Activated CD4-positive, alpha-beta T cell treated with anti-CD3 and anti-CD28 coated beads, Interleukin-2, Interleukin-6, amounts not matched to agents 100 ng/mL and 50 ng/mL, durations not matched to agents 16 hours and 8 hours (primary cell): ENCODE measurements around the gene TRAPPC12.
A peak's percentile ranks its signal among the peaks of the same experiment; 100 is the strongest.

Experiments used
- DNase-seq: peaks from one replicate; pipeline ENCODE4 v3.0.0-alpha.2; 2020

TRAPPC12 gene

DNA sequence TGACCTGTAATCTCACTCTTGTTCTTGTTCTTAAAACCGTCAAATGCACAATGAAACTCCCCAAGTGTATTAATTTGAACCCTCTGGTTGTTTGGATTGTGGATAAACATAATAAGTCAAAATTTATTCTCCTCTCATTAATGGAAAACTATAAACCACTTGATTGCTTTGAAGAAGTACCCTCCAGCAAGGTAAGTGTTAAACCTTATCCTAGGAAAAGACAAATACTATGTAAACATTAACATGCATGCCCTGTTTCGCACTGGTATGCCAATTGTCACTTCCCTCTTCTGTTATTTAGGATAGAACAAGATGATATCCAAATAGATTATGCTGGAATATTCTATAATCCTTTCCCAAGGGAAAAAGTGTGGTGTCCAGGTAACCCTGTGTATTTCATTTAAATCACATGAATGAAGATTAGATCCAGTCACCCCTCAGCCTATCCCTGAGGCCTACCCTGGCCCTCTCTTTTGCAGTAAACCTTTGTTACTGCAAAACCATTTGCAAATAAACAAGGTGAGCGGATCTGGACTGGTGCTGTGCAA, 138.5 kb downstream of the TRAPPC12 start:
- no peak for DNase-seq

DNA sequence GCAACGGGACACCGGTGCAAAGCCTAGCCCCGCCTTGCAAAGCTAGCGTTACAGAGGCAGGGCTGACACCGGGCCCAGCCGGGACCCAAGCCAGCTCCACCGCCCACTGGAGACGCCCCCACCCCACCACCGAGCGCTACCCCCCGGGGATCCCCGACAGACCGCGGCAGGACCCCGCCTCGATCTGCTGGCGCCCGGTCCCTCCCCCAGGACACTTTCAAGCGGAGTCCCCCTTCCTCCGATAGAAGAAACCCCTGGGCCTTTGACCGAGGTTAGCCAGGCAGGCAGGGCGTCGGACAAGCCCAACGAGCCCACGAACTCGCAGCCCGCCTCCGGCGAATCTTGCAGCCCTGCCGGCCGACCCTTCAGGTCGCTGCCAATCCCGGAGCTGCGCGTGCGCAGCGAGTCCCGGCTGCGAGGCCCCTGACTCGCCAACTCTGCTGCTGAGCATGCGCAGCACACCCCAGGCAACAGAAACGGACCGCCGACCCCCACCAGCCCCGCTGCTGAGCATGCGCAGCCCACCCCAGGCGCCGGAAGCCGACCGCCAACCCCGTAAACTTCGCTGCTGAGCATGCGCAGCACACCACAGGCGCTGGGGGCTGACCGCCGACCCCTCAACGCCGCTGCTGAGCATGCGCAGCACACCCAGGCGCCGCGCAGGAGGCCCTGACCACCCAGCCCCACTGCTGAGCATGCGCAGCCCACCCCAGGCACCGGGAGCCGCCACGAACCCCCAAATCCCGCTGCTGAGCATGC, 139.2 kb downstream of the TRAPPC12 start:
- DNase-seq: peak; percentile 99

DNA sequence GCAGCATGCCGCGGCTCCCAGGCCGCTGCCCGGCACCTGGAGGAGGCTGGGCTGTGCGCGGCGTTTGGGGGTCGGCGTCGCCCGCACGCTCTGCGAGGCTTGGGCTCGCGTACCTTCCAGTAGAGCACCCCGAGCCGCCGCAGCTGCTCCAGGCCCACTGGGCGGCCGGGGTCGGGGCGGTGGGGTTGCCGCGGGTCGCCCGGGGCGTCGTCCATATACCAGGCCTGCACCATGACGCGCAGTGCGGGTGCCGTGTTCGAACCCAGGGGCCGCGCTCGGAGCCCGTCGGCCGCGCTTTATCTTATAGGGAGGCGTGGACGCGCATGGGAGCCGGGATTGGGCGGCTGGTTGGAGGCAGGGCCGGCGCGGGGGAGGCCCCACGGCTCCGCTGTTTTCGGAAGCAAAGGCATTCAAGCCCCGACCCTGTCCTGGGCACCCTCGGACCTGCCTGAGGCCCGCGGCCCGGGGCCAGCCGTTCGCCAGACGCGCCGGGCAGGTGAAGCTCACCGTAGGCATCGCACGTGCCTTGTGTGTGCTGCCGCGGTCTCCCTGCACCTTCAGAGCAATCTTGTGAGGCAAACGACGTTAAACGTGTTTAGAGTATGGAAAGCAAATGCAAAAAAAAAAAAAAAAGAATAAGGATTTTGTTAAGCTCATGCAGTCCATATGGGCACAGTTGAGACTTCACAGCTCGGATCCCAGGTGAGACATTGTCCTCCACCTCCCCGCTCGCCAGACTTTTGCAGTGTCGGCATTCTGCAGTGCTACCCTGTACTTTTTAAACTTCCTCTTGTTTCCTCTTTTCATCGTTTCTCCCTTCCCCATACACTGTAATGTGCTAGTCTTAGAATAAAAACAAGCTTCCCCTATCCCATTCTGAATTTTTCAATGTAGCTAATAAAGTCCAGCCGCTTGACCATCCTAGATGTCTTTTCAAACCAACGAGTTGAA, 140.0 kb downstream of the TRAPPC12 start, which contains the start of gene ADI1:
Gene ADI1, minus strand, starts transcription at position 277 of the 951 bp plus-strand sequence. Its CDS starts 44 bp downstream, at position 233.
- peak; percentile 88 for DNase-seq

DNA sequence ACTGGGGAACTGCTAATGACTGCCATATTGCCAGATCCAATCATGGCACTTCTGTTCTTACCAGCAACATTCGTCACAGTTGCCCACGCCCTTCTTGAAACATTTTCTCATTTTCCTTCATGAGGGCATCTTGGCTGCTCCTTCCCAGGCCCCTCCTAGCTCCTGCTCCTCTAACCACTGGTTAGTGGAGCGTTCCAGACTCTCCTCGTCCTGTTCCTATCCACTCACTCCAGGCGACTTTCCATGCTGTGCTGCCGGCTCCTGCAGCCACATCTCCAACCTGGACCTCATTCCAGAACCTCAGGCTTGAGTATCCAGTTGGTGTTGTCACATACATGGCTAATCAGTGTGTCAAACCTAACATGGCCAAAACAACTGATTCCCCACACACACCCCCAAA, 141.1 kb downstream of the TRAPPC12 start:
- DNase-seq: no peak

DNA sequence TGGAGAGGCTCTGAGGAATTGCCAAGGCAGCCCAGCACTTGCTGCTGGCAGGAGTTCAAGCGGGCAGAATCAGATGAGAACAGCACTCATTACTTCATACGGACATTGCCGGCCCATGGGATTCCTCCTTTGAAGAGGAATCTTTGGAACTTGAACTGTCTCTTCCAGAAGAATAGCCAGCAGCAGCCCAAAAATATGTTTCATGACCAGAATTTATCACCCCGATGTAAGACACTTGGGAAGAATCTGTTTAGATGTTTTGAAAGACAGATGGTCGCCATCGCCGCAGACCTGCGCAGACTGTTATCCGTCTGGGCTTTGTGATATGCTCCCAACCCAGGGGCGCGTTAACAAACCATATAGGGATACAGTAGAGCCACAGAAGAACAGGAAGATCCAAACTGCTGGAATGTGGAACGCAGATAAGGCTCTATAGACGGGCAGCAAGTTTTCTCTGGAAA, 143.5 kb downstream of the TRAPPC12 start:
- no peak for DNase-seq

DNA sequence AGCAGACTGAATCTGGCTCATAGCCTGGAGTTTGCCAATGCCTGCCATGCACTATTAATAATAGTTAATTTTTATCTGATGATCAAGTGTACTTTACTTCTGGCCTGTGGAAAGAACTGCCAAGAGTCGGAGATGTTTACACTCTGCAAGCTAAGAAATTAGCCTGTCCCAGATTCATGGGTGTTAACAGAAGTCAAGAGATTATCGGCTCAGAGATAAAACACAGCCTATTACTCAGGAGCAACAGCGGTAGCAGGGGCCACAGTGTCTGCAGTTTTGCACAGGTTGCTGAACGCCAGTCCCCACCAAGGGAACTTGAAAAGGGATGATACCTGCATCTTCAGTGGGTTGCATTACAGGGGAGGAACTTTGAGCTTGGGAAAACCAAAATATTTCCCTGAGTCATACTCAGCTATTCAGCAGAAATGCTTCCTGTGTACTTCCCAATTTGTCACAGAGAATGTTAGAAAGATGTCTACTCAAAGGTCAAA, 144.1 kb downstream of the TRAPPC12 start:
- DNase-seq: no peak

DNA sequence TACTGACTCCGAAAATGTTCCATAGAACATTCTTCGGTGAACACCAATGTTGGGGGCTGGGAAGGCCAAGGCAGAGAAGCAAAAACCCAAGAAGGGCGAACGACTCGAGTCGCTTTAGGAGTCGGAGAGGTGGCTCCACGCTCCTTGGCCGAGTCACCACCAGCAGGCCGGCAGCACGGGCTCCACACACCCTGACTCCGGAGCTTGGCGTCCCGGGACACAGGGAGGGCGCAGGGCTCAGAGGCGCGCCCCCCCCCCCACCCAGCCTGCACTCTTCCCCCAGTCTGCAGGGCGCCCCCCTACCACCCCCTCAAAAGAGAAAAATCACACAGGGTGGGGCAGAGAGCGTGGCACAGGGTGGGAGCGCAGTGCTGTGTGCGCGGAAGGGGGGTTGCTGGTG, 147.4 kb downstream of the TRAPPC12 start:
- no peak for DNase-seq

DNA sequence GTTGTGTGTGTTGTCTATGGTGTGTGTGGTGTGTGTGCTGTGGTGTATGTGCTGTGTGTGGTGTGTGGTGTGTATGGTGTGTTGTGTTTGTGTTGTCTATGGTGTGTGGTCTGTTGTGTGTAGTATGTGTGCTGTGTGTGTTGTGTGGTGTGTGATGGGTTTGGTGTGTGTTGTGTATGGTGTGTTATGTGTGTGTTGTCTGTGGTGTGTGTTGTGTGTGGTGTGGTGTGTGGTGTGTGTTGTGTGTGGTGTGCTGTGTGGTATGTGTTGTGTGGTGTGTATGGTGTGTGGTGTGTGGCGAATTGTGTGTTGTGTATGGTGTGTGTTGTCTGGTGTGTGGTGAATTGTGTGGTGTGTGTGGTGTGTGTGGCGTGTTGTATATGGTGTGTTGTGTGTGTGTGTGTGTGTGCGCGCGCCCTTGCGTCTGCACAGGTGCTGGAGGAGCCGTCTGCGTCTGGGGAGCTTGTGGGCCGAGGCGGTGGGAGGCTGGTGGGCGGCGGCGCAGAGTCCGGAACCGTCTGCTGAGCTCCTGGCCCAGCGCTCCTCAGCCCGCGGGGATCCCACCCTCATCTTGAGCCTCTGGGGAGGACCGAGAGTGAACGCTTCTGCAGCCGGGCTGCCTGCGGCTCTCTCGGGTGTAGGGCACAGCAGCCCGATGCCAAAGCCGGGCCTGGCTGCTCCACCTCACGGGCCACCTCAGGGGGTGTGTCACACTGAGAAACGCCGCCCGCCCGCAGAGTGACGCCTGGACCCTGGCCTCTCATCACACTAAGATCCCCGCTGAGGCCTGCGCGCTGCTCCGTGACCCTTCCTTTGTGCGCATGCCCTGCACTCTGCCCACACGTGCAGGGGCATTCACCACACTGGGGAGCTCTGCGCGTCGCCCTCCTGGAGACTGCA, 148.6 kb downstream of the TRAPPC12 start:
- DNase-seq: no peak
